HepG2 (cell line): Measurements from ENCODE around the gene PCDHB8. TPM values are rescaled to one million over a fixed set of nuclear protein-coding genes. Genes with fewer than 3 reads are reported as not detected.

Experiments used
- ATAC-seq: fragments of 200-7000 bp; cut with Tn5 transposase; 3 replicates; pipeline ENCODE4 v1.9.1; 2020; ENCODE audit warnings: mild to moderate bottlenecking, moderate library complexity
- BruUV-seq: library from RNA; stranded (reverse); fragments of 400-500 nt; replicated peaks from 2 replicates; lab custom pipeline; 2021; lab: Mats Ljungman, UMichigan
- CTCF ChIA-PET: fragments of 300-600 bp; formaldehyde crosslinking; extraction: SDS; loops from one replicate; lab custom pipeline; 2021; ENCODE audit warnings: low total read pairs, inconsistent platforms, low intra/inter-chr PET ratio; lab: Yijun Ruan, JAX
- POLR2A ChIA-PET: fragments of 350-600 bp; sonication (Branson Sonifier 250); formaldehyde crosslinking; loops from one replicate; lab custom pipeline; 2020; ENCODE audit warnings: antibody characterized with exemption, inconsistent platforms; lab: Yijun Ruan, JAX
- DNase-seq: peaks from one replicate; pipeline ENCODE4 v3.0.0-alpha.2; 2015; ENCODE audit warnings: low spot score
- FAIRE-seq: peaks from 3 replicates; lab custom pipeline; 2011; peaks lifted over from hg19 to GRCh38; lab: Jason Lieb, UNC
- H2AFZ ChIP-seq: one replicate; pipeline ENCODE4 v1.6.1; 2011; ENCODE audit warnings: low read length, inconsistent platforms
- H3K27ac ChIP-seq: fragments of 300-600 bp; 3 replicates; pipeline ENCODE4 v1.8.0; 2011; ENCODE audit warnings: mixed run types, mild to moderate bottlenecking, mixed read lengths, low read length, inconsistent platforms; ENCODE audit not compliant: insufficient read depth; ENCODE audit errors: extremely low read length
- H3K27me3 ChIP-seq, 2 experiments: fragments of 200-600 bp in 1 of 2; 2 replicates in 1 of 2; 3 replicates in 1 of 2; pipeline versions ENCODE4 v1.6.0 to v1.8.0; 2011; ENCODE audit warnings: low read length in 2 of 2, mild to moderate bottlenecking in 2 of 2, moderate library complexity in 2 of 2, inconsistent platforms in 1 of 2; ENCODE audit not compliant: insufficient read depth in 2 of 2, control insufficient read depth in 1 of 2
- H3K36me3 ChIP-seq, 2 experiments: fragments of 200-600 bp in 1 of 2; replicated peaks in 1 of 2; 2 replicates in 1 of 2; 3 replicates in 1 of 2; pipeline versions ENCODE4 v1.5.1 to v1.8.0; 2011; ENCODE audit warnings: low read length in 2 of 2, inconsistent platforms in 1 of 2; ENCODE audit not compliant: insufficient read depth in 2 of 2, control insufficient read depth in 1 of 2
- H3K4me1 ChIP-seq: 2 replicates; pipeline ENCODE4 v1.5.1; 2012; ENCODE audit warnings: low read length, inconsistent platforms; ENCODE audit not compliant: insufficient read depth
- H3K4me2 ChIP-seq: 2 replicates; pipeline ENCODE4 v1.6.0; 2011; ENCODE audit warnings: low read depth, low read length, inconsistent platforms
- H3K4me3 ChIP-seq, 3 experiments: fragments of 200-600 bp in 1 of 3; sonication (generic), shearing (Covaris generic) in 1 of 3; replicated peaks in 1 of 3; 2 replicates each; pipeline ENCODE4 v1.5.1; 2011 to 2016; ENCODE audit warnings: low read length in 3 of 3, inconsistent platforms in 2 of 3, low read depth in 2 of 3, mild to moderate bottlenecking in 2 of 3, control low read depth in 1 of 3, mixed read lengths in 1 of 3; ENCODE audit not compliant: insufficient read depth in 1 of 3
- H3K79me2 ChIP-seq: one replicate; pipeline ENCODE4 v1.6.1; 2011; ENCODE audit warnings: low read length, inconsistent platforms; ENCODE audit not compliant: insufficient read depth
- H3K9ac ChIP-seq: 2 replicates; pipeline ENCODE4 v1.6.0; 2011; ENCODE audit warnings: mild to moderate bottlenecking, low read depth, low read length, inconsistent platforms; ENCODE audit not compliant: insufficient read depth
- H3K9me3 ChIP-seq: 2 replicates; pipeline ENCODE4 v1.5.1; 2012; ENCODE audit warnings: mild to moderate bottlenecking, low read length
- H4K20me1 ChIP-seq: 2 replicates; pipeline ENCODE4 v1.6.0; 2011; ENCODE audit warnings: inconsistent platforms, mild to moderate bottlenecking, low read length, moderate library complexity; ENCODE audit not compliant: insufficient read depth
- ATM ChIP-seq: fragments of 450-650 bp; IDR thresholded peaks from 2 replicates; pipeline ENCODE4 v1.7.1; 2017; ENCODE audit warnings: mild to moderate bottlenecking, borderline replicate concordance
- CEBPB ChIP-seq: IDR thresholded peaks from 2 replicates; pipeline ENCODE4 v1.6.1; 2011; ENCODE audit warnings: low read depth, low read length, improper control_type of control experiment, borderline replicate concordance
- CHD4 ChIP-seq: fragments of 200-600 bp; sonication (generic); IDR thresholded peaks from 2 replicates; pipeline ENCODE4 v1.7.0; 2017; ENCODE audit warnings: mild to moderate bottlenecking, low read length, borderline replicate concordance
- NFIB ChIP-seq: sonication (generic); formaldehyde crosslinking; IDR thresholded peaks from 2 replicates; pipeline ENCODE4 v1.9.0; 2021; ENCODE audit warnings: missing genetic modification reagents, mild to moderate bottlenecking, borderline replicate concordance
- POGZ ChIP-seq: sonication (generic); formaldehyde crosslinking; IDR thresholded peaks from 2 replicates; pipeline ENCODE4 v1.4.0; 2020; ENCODE audit warnings: mild to moderate bottlenecking, missing genetic modification reagents
- TAF1 ChIP-seq: sonication (generic); formaldehyde crosslinking; IDR thresholded peaks from 2 replicates; pipeline ENCODE4 v1.4.0; 2020; ENCODE audit warnings: missing genetic modification reagents
- THYN1 ChIP-seq: sonication (generic); formaldehyde crosslinking; IDR thresholded peaks from 2 replicates; pipeline ENCODE4 v1.8.1; 2023; ENCODE audit warnings: low read depth, mild to moderate bottlenecking, moderate library complexity, missing genetic modification reagents, borderline replicate concordance
- ZNF44 ChIP-seq: sonication (generic); formaldehyde crosslinking; IDR thresholded peaks from 2 replicates; pipeline ENCODE4 v1.5.1; 2020; ENCODE audit warnings: mild to moderate bottlenecking, missing genetic modification reagents
- ZNF484 ChIP-seq: sonication (generic); formaldehyde crosslinking; IDR thresholded peaks from 2 replicates; pipeline ENCODE4 v1.5.1; 2020; ENCODE audit warnings: mild to moderate bottlenecking, low read depth, missing genetic modification reagents, borderline replicate concordance
- ZNF773 ChIP-seq: sonication (generic); formaldehyde crosslinking; IDR thresholded peaks from 2 replicates; pipeline ENCODE4 v1.4.0; 2020; ENCODE audit warnings: missing genetic modification reagents, borderline replicate concordance
- WGBS: methylation state at CpG from one replicate; pipeline ENCODE4 v1.1.6; 2017; ENCODE audit warnings: low lambda C conversion rate; 5-methylcytosine and 5-hydroxymethylcytosine counted together
- in situ Hi-C: cut with HindIII; loops from 2 replicates; pipeline ENCODE4 v1.10.0; 2017; ENCODE audit warnings: low pct_unique_long_range_greater_than_20kb; ENCODE audit not compliant: extremely low pct_ligation_motif_present
- intact Hi-C: fragments of 100-400 bp; cut with micrococcal nuclease; formaldehyde crosslinking; loops from one replicate; pipeline ENCODE4 v1.10.0; 2022; ENCODE audit not compliant: unreplicated experiment
- polyA plus RNA-seq, 8 experiments: library from polyadenylated mRNA; depleted of rRNA in 3 of 8; stranded (reverse) in 7 of 8; unstranded in 1 of 8; fragments of >200 nt; fragmentation: Illumina TruSeq in 4 of 8; extraction: Trizol in 4 of 8; gene quantifications; 2 replicates each; pipeline versions ENCODE4 v1.2.1 to v1.2.3, GENCODE V29; 2011 to 2016; ENCODE audit warnings: low read depth in 4 of 8, missing spikeins in 1 of 8, mixed read lengths in 1 of 8; ENCODE audit not compliant: insufficient read depth in 1 of 8
- total RNA-seq, 5 experiments: library from RNA; depleted of rRNA; stranded (reverse); fragments of >200 nt; fragmentation: Illumina TruSeq; extraction: Trizol; gene quantifications; 2 replicates each; pipeline ENCODE4 v1.2.3, GENCODE V29; 2016; ENCODE audit warnings: low read depth in 1 of 5
- TF ChIP-seq, protein P1 (sequence below), 2 experiments: sonication (generic) in 1 of 2; formaldehyde crosslinking in 1 of 2; IDR thresholded peaks; 2 replicates each; pipeline versions ENCODE4 v1.4.0 to v1.6.1; 2018 to 2020; ENCODE audit warnings: missing genetic modification reagents in 2 of 2, borderline replicate concordance in 1 of 2, low read depth in 1 of 2, mild to moderate bottlenecking in 1 of 2, missing biosample characterization in 1 of 2
- TF ChIP-seq, protein P2 (sequence below): sonication (generic); formaldehyde crosslinking; IDR thresholded peaks from 2 replicates; pipeline ENCODE4 v1.5.1; 2020; ENCODE audit warnings: mild to moderate bottlenecking, moderate library complexity, missing genetic modification reagents
- TF ChIP-seq, protein P3 (sequence below): sonication (generic); formaldehyde crosslinking; IDR thresholded peaks from 2 replicates; pipeline ENCODE4 v1.5.1; 2020; ENCODE audit warnings: missing genetic modification reagents, mild to moderate bottlenecking, borderline replicate concordance
- TF ChIP-seq, protein P4 (sequence below): sonication (generic); formaldehyde crosslinking; IDR thresholded peaks from 2 replicates; pipeline ENCODE4 v1.5.0; 2020; ENCODE audit warnings: mild to moderate bottlenecking, missing genetic modification reagents, moderate library complexity

PCDHB8 gene
- total and polyA plus RNA-seq, 2 of the 13 experiments (the other 11 are each of a cell fraction or from before 2014, with no cell fraction given): 0.26 to 0.82 TPM

DNA sequence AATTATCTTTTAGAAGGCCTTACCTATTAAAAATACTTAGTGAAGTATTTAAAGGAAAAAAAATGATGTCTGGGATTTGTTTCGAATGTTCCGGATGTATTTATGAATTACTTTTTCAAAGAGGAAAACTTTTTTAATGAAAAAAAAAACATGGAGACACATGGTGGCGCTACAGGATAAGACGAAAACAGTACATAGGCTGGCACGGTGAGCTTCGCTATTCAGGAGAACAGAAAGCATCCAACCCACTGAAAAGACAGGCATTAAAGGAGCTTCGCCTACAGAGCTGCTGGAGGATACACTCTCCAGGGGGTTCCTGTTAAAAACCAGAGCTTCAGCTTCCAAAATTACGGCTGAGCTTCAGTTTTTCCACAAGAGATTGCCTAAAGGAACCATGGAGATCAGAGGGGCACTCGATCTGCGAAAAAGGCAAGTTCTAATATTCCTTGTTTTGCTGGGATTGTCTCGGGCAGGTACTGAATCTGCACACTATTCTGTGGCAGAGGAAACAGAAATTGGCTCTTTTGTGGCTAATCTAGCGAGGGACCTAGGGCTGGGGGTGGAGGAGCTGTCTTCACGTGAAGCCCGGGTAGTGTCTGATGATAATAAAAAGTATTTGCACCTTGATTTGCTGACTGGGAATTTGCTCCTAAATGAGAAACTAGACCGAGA is 45.7 kb downstream of the PCDHB8 start, which contains the start of gene PCDHB14:
Gene PCDHB14 (plus strand): TSS at position 232 of the 672 bp plus-strand sequence. CDS start 163 bp downstream, at position 395.
- 11% methylated on average over 15 of the region's 15 CpGs for WGBS
- peak within 1 kb of the TSS; percentile 41 to 57 (median 52) for H3K4me3 ChIP-seq
- H4K20me1 ChIP-seq: no peaks in the 10 kb centered on the region
- ChIA-PET CTCF (interaction anchor here (1.1 to 2.1 kb wide), 5 partner anchors 301 to 344 kb away, joined by 4 to 14 read pairs (median 5); no protein-coding TSS in a partner anchor), POLR2A (interaction anchor here (0.6 to 0.9 kb wide), 2 partner anchors 341 kb away, joined by 3 to 4 read pairs; no protein-coding TSS in a partner anchor)
- no peaks in the 10 kb centered on the region for H3K36me3 ChIP-seq
- 0 out of 2 replicates have a peak, but pooled peaks cover 7% of the 10 kb centered on the region for H3K4me1 ChIP-seq
- in situ Hi-C loops: loop anchor here (5.0 kb wide), 1 partner anchor 339 kb away; no protein-coding TSS in a partner anchor
- no peaks in the 10 kb centered on the region for H3K9me3 ChIP-seq
- peaks cover 3 to 4% of the 10 kb centered on the region in 2 experiments; a peak in 3 of 5 replicates for H3K27me3 ChIP-seq
- H3K27ac ChIP-seq: no peak within 1 kb of the TSS
- H2AFZ ChIP-seq: peak within 1 kb of the TSS; percentile 91
- DNase-seq (peak; percentile 45), ATAC-seq (peak; percentile 92), FAIRE-seq (peak; percentile 60)
- peak within 1 kb of the TSS; percentile 80 for H3K4me2 ChIP-seq
- intact Hi-C loops: loop anchor here (1.0 to 5.0 kb wide), 2 partner anchors 299 to 341 kb away; no protein-coding TSS in a partner anchor
- H3K9ac ChIP-seq: peak within 1 kb of the TSS; percentile 45
- no peaks in the 10 kb centered on the region for H3K79me2 ChIP-seq
- TSS peak; percentile 52 for BruUV-seq
- no peak for TF ChIP-seq CEBPB
- TF ChIP-seq, protein P1, sequence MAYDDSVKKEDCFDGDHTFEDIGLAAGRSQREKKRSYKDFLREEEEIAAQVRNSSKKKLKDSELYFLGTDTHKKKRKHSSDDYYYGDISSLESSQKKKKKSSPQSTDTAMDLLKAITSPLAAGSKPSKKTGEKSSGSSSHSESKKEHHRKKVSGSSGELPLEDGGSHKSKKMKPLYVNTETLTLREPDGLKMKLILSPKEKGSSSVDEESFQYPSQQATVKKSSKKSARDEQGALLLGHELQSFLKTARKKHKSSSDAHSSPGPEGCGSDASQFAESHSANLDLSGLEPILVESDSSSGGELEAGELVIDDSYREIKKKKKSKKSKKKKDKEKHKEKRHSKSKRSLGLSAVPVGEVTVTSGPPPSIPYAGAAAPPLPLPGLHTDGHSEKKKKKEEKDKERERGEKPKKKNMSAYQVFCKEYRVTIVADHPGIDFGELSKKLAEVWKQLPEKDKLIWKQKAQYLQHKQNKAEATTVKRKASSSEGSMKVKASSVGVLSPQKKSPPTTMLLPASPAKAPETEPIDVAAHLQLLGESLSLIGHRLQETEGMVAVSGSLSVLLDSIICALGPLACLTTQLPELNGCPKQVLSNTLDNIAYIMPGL (CRISPR knock-in tag; IDR thresholded peaks at IDR 0.05; ENCODE audit: borderline replicate concordance in 1 of 2, low read depth in 1 of 2): 0 out of 4 replicates have a peak, but pooled peaks of 1 of the 2 experiments have one; percentile 24
- no peak for TF ChIP-seq POGZ (CRISPR knock-in tag)
- TF ChIP-seq THYN1 (CRISPR knock-in tag): no peak
- TF ChIP-seq ZNF44 (CRISPR knock-in tag): no peak
- no peak for TF ChIP-seq TAF1
- TF ChIP-seq NFIB (CRISPR knock-in tag): no peak
- no peak for TF ChIP-seq ZNF484 (CRISPR knock-in tag)
- TF ChIP-seq, protein P2, sequence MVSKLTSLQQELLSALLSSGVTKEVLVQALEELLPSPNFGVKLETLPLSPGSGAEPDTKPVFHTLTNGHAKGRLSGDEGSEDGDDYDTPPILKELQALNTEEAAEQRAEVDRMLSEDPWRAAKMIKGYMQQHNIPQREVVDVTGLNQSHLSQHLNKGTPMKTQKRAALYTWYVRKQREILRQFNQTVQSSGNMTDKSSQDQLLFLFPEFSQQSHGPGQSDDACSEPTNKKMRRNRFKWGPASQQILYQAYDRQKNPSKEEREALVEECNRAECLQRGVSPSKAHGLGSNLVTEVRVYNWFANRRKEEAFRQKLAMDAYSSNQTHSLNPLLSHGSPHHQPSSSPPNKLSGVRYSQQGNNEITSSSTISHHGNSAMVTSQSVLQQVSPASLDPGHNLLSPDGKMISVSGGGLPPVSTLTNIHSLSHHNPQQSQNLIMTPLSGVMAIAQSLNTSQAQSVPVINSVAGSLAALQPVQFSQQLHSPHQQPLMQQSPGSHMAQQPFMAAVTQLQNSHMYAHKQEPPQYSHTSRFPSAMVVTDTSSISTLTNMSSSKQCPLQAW (CRISPR knock-in tag): no peak
- TF ChIP-seq, protein P3, sequence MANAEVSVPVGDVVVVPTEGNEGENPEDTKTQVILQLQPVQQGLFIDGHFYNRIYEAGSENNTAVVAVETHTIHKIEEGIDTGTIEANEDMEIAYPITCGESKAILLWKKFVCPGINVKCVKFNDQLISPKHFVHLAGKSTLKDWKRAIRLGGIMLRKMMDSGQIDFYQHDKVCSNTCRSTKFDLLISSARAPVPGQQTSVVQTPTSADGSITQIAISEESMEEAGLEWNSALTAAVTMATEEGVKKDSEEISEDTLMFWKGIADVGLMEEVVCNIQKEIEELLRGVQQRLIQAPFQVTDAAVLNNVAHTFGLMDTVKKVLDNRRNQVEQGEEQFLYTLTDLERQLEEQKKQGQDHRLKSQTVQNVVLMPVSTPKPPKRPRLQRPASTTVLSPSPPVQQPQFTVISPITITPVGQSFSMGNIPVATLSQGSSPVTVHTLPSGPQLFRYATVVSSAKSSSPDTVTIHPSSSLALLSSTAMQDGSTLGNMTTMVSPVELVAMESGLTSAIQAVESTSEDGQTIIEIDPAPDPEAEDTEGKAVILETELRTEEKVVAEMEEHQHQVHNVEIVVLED (CRISPR knock-in tag): no peak
- TF ChIP-seq ZNF773 (CRISPR knock-in tag): no peak
- no peak for TF ChIP-seq ATM
- TF ChIP-seq, protein P4, sequence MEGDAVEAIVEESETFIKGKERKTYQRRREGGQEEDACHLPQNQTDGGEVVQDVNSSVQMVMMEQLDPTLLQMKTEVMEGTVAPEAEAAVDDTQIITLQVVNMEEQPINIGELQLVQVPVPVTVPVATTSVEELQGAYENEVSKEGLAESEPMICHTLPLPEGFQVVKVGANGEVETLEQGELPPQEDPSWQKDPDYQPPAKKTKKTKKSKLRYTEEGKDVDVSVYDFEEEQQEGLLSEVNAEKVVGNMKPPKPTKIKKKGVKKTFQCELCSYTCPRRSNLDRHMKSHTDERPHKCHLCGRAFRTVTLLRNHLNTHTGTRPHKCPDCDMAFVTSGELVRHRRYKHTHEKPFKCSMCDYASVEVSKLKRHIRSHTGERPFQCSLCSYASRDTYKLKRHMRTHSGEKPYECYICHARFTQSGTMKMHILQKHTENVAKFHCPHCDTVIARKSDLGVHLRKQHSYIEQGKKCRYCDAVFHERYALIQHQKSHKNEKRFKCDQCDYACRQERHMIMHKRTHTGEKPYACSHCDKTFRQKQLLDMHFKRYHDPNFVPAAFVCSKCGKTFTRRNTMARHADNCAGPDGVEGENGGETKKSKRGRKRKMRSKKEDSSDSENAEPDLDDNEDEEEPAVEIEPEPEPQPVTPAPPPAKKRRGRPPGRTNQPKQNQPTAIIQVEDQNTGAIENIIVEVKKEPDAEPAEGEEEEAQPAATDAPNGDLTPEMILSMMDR (CRISPR knock-in tag): peak; percentile 65
- no peak for TF ChIP-seq CHD4
